ENCODE measurements around the gene LARGE1.
A peak's percentile ranks its signal among the peaks of the same experiment; 100 is the strongest.

Gene LARGE1

GRCh38 chr22:33880986-33881385, 39.3 kb downstream of the LARGE1 start:
- no peak for TF ChIP-seq Cebpa-rat (IDR thresholded peaks at IDR 0.05)
- Histone ChIP-seq H3K36me3 (no peaks in the 10 kb centered on the region), H3K27me3 (no peaks in the 10 kb centered on the region), H3K27ac (no peak overlapping the region), H3K9me3 (no peaks in the 10 kb centered on the region), H4K20me1 (peaks cover 16% of the 10 kb centered on the region; the same call in 1 of the 2 replicates), H3K4me3 (no peak overlapping the region), H3K4me2 (no peak overlapping the region), H3K9ac (no peak overlapping the region), H3K4me1 (peaks cover 12% of the 10 kb centered on the region)

DNA sequence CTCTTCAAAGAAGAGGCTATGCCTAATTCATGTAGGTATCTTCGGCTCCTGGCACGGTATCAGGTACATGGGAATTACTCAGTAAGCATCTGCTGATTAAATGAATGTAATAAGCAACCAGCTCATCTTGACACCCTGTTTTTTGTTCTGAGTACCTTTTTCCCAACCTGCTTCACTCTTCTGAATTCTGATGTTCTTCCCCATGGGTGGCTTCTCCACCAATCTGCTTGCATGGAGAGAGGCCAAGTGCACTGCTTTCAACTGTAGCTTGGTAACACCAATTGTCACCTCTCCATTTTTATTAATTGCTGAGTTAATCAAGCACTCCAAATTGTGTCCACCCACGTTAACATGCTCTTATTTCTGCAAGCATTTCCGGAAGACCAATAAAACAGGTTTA, 40.5 kb downstream of the LARGE1 start:
- no peak overlapping the region for H3K27ac ChIP-seq
- peaks cover 7% of the 10 kb centered on the region for H3K4me1 ChIP-seq
- peaks cover 16% of the 10 kb centered on the region; the same call in 1 of the 2 replicates for H4K20me1 ChIP-seq
- H3K36me3 ChIP-seq = no peaks in the 10 kb centered on the region
- H3K27me3 ChIP-seq = no peaks in the 10 kb centered on the region
- no peak for TF ChIP-seq Cebpa-rat (IDR thresholded peaks at IDR 0.05)
- no peaks in the 10 kb centered on the region for H3K9me3 ChIP-seq
- H3K9ac ChIP-seq = no peak overlapping the region
- no peak overlapping the region for H3K4me2 ChIP-seq
- H3K4me3 ChIP-seq = no peak overlapping the region

DNA sequence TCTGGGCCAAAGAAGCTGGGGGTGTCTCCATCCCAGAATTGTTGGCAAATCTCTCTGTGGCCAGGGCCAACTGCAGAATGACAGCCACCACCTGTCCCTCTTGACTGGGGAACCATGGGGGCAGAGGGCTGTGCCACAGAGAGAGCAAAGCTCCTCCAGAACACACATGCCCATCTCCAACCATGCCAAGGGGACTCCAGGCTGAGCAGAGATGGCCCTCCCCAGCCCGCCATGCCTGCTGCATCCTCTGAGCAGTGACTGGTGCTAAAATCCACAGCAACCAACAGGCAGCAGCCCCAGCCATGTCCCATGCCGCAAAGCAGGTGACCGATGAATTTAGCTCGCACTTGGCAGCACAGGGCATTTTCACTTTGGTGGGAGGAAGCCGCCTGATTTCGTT, 45.0 kb downstream of the LARGE1 start:
- TF ChIP-seq Cebpa-rat (IDR thresholded peaks at IDR 0.05) = no peak
- Histone ChIP-seq H3K4me3 (no peak overlapping the region), H3K27ac (no peak overlapping the region), H3K27me3 (no peaks in the 10 kb centered on the region), H3K4me2 (no peak overlapping the region), H4K20me1 (0 out of 2 replicates have a peak, but pooled peaks cover 4% of the 10 kb centered on the region), H3K36me3 (no peaks in the 10 kb centered on the region), H3K4me1 (peaks cover 35% of the 10 kb centered on the region), H3K9me3 (no peaks in the 10 kb centered on the region), H3K9ac (no peak overlapping the region)

DNA sequence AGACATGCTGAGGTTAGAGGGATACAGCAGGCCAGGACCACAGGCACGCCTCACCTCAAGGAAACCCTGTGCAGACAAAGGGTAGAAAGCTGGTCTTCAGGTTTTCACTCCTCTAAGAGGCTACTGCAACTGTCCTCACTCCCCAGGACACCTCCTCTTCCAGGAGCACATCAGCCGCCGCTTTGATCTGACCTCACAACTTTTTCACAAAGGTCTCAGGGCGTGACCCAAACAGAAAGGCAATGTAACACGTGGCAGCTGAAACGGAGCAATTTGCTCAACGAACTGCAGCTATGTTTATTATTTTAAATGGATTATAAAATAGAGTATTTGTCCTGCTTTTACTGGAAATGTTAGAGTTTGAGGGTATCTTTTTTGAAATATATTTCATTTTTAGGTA, 46.1 kb downstream of the LARGE1 start:
- no peaks in the 10 kb centered on the region for H3K36me3 ChIP-seq
- H3K27me3 ChIP-seq = no peaks in the 10 kb centered on the region
- H3K9ac ChIP-seq = no peak overlapping the region
- peak overlapping the region; percentile 30; the same call in 1 of the 2 replicates for H3K4me2 ChIP-seq
- H3K27ac ChIP-seq = no peak overlapping the region
- H3K4me1 ChIP-seq = peaks cover 35% of the 10 kb centered on the region
- peaks cover 4% of the 10 kb centered on the region; the same call in 1 of the 2 replicates for H4K20me1 ChIP-seq
- TF ChIP-seq Cebpa-rat (IDR thresholded peaks at IDR 0.05) = no peak
- no peaks in the 10 kb centered on the region for H3K9me3 ChIP-seq
- no peak overlapping the region for H3K4me3 ChIP-seq

GRCh38 chr22:33873666-33874065, 46.6 kb downstream of the LARGE1 start:
- H3K4me2 ChIP-seq = peak overlapping the region; percentile 30
- H3K27me3 ChIP-seq = no peaks in the 10 kb centered on the region
- no peaks in the 10 kb centered on the region for H3K36me3 ChIP-seq
- H3K9ac ChIP-seq = no peak overlapping the region
- no peak for TF ChIP-seq Cebpa-rat (IDR thresholded peaks at IDR 0.05)
- peaks cover 8% of the 10 kb centered on the region; the same call in 1 of the 2 replicates for H4K20me1 ChIP-seq
- H3K27ac ChIP-seq = 0 out of 2 replicates have a peak overlapping the region, but pooled peaks have one; percentile 10
- peaks cover 35% of the 10 kb centered on the region for H3K4me1 ChIP-seq
- H3K4me3 ChIP-seq = no peak overlapping the region
- no peaks in the 10 kb centered on the region for H3K9me3 ChIP-seq

GRCh38 chr22:33873186-33873585, 47.1 kb downstream of the LARGE1 start:
- H3K4me3 ChIP-seq = no peak overlapping the region
- peaks cover 8% of the 10 kb centered on the region; the same call in 1 of the 2 replicates for H4K20me1 ChIP-seq
- no peak for TF ChIP-seq Cebpa-rat (IDR thresholded peaks at IDR 0.05)
- H3K9me3 ChIP-seq = no peaks in the 10 kb centered on the region
- peaks cover 35% of the 10 kb centered on the region for H3K4me1 ChIP-seq
- H3K27me3 ChIP-seq = no peaks in the 10 kb centered on the region
- H3K9ac ChIP-seq = no peak overlapping the region
- H3K36me3 ChIP-seq = no peaks in the 10 kb centered on the region
- 0 out of 2 replicates have a peak overlapping the region, but pooled peaks have one; percentile 10 for H3K27ac ChIP-seq
- H3K4me2 ChIP-seq = peak overlapping the region; percentile 30

DNA sequence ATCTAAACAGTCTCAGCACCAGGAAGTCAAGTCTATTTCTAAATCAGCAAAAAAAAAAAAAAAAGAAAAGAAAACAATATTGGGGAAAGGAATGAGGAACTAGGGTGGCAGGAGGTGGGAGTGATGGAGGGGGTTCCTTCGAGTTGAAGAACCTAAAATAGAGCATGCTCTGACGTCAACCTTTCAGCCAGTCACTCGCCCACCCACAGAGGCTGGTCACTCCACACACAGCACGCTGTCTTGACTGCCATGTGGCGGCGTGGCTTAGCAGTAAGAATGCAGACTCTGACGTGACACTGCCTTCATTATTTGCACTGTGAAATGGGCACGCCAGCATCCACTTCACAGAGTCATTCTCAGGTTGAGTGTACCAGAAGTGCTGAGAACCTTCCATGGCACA, 48.3 kb downstream of the LARGE1 start:
- H3K4me1 ChIP-seq = peaks cover 35% of the 10 kb centered on the region
- H3K27me3 ChIP-seq = no peaks in the 10 kb centered on the region

DNA sequence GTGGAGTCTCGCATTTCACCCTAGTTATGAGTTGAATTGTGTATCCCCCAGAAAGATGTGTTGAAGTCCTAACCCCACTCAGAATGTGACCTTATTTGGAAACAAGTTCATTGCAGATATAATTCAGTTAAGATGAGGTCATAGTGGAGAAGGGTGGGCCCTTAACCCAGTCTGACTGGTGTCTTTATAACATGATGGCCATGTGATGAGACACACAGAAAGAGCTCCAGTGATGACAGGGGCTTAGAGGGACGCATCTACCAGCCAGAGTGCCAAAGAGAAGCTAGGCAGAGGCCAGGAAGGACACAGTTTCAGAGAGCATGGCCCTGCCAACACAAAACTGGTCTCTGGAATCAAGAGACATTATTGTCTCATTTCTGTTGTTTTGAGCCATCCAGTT, 50.3 kb downstream of the LARGE1 start:
- peaks cover 9% of the 10 kb centered on the region; the same call in 1 of the 2 replicates for H4K20me1 ChIP-seq
- H3K9me3 ChIP-seq = no peaks in the 10 kb centered on the region
- H3K4me2 ChIP-seq = no peak overlapping the region
- peaks cover 35% of the 10 kb centered on the region for H3K4me1 ChIP-seq
- no peak for TF ChIP-seq Cebpa-rat (IDR thresholded peaks at IDR 0.05)
- H3K9ac ChIP-seq = no peak overlapping the region
- H3K4me3 ChIP-seq = no peak overlapping the region
- H3K27me3 ChIP-seq = no peaks in the 10 kb centered on the region
- no peak overlapping the region for H3K27ac ChIP-seq
- no peaks in the 10 kb centered on the region for H3K36me3 ChIP-seq

More for the DNA sequence above, 48.3 kb downstream of the LARGE1 start:
- no peak for TF ChIP-seq Cebpa-rat (IDR thresholded peaks at IDR 0.05)
- Histone ChIP-seq H3K4me3 (no peak overlapping the region), H3K36me3 (no peaks in the 10 kb centered on the region), H3K9ac (no peak overlapping the region), H3K9me3 (no peaks in the 10 kb centered on the region), H4K20me1 (peaks cover 8% of the 10 kb centered on the region; the same call in 1 of the 2 replicates), H3K27ac (no peak overlapping the region), H3K4me2 (0 out of 2 replicates have a peak overlapping the region, but pooled peaks have one; percentile 26)

DNA sequence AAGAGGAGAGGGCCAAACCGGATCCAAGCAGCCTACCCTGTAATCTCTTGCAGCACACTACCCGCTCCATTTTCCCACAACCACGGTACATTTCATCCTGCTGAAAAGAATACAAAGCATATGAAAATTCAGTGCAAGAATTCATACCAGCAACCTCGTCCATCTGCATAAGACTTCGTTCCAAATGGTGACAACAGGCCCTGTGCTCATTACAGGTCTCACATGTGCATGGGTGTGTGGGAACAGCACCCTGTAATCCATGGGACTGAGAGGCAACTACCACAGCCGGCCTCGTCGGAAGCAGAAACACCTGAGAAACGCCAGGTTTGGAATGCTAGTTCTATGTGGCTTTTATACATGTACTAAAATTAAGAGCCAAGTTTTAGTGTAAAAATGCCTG, 52.3 kb downstream of the LARGE1 start:
- no peak for TF ChIP-seq Cebpa-rat (IDR thresholded peaks at IDR 0.05)
- H3K9me3 ChIP-seq = no peaks in the 10 kb centered on the region
- no peak overlapping the region for H3K27ac ChIP-seq
- H4K20me1 ChIP-seq = peaks cover 19% of the 10 kb centered on the region; the same call in 1 of the 2 replicates
- H3K4me3 ChIP-seq = no peak overlapping the region
- H3K36me3 ChIP-seq = no peaks in the 10 kb centered on the region
- no peak overlapping the region for H3K9ac ChIP-seq
- H3K4me2 ChIP-seq = no peak overlapping the region
- H3K27me3 ChIP-seq = no peaks in the 10 kb centered on the region
- H3K4me1 ChIP-seq = peaks cover 23% of the 10 kb centered on the region

- Histone ChIP-seq H3K27ac (no peak overlapping the region), H3K4me3 (no peak overlapping the region), H3K4me1 (peaks cover 20% of the 10 kb centered on the region), H3K36me3 (no peaks in the 10 kb centered on the region), H3K4me2 (no peak overlapping the region), H3K9ac (no peak overlapping the region), H3K27me3 (no peaks in the 10 kb centered on the region), H4K20me1 (peaks cover 19% of the 10 kb centered on the region; the same call in 1 of the 2 replicates), H3K9me3 (no peaks in the 10 kb centered on the region)
- no peak for TF ChIP-seq Cebpa-rat (IDR thresholded peaks at IDR 0.05)
These were observed 53.0 kb downstream of the LARGE1 start for GRCh38 chr22:33867118-33867866.
